Hepatocyte (in vitro differentiated cells): ENCODE measurements around the gene PRR19.

ENCODE experiments used
- EZH2 ChIP-seq: fragments of 200-600 bp; sonication (generic); IDR thresholded peaks from 2 replicates; pipeline ENCODE4 v1.6.1; 2016; ENCODE audit warnings: antibody characterized with exemption, mild to moderate bottlenecking, borderline replicate concordance
- TF ChIP-seq, protein P1 (sequence below): fragments of 200-600 bp; sonication (generic); IDR thresholded peaks from 2 replicates; pipeline ENCODE4 v1.5.1; 2016; ENCODE audit warnings: antibody characterized with exemption, mild to moderate bottlenecking; ENCODE audit not compliant: poor library complexity

- TF ChIP-seq, protein P1, sequence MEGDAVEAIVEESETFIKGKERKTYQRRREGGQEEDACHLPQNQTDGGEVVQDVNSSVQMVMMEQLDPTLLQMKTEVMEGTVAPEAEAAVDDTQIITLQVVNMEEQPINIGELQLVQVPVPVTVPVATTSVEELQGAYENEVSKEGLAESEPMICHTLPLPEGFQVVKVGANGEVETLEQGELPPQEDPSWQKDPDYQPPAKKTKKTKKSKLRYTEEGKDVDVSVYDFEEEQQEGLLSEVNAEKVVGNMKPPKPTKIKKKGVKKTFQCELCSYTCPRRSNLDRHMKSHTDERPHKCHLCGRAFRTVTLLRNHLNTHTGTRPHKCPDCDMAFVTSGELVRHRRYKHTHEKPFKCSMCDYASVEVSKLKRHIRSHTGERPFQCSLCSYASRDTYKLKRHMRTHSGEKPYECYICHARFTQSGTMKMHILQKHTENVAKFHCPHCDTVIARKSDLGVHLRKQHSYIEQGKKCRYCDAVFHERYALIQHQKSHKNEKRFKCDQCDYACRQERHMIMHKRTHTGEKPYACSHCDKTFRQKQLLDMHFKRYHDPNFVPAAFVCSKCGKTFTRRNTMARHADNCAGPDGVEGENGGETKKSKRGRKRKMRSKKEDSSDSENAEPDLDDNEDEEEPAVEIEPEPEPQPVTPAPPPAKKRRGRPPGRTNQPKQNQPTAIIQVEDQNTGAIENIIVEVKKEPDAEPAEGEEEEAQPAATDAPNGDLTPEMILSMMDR = no peak
- no peak for TF ChIP-seq EZH2
Measured at GRCh38 chr19:42276284-42276683, 25.6 kb upstream of the PRR19 start.
